NB4 (cell line): ENCODE results near the gene DIAPH3.

Experiments
- MYC ChIP-seq: IDR thresholded peaks from 2 replicates; pipeline ENCODE4 v1.6.1; 2011; ENCODE audit warnings: low read depth, low read length
- TF ChIP-seq, protein P1 (sequence below): IDR thresholded peaks from one replicate; pipeline ENCODE4 v1.5.1; 2012; ENCODE audit warnings: low read depth, low read length

DNA sequence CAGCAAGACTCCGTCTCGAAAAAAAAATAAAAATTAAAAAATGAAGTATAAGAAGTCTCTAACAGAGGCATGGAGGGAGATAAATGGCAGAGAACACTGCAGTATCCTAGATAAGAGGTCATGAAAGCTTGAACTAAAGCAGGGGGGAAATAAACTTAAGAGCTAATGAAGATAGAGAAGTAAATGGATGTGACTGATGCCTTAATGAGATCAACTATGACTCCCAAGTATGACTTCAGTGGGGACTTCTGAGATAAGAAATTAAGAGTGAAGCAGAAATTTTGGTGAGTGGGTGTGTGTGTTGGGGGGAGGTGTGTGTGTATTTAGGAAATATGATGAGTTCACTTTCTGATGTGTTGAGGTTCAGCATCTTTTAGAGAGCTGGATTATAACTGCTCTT, 55.1 kb downstream of the DIAPH3 start:
- TF ChIP-seq, protein P1, sequence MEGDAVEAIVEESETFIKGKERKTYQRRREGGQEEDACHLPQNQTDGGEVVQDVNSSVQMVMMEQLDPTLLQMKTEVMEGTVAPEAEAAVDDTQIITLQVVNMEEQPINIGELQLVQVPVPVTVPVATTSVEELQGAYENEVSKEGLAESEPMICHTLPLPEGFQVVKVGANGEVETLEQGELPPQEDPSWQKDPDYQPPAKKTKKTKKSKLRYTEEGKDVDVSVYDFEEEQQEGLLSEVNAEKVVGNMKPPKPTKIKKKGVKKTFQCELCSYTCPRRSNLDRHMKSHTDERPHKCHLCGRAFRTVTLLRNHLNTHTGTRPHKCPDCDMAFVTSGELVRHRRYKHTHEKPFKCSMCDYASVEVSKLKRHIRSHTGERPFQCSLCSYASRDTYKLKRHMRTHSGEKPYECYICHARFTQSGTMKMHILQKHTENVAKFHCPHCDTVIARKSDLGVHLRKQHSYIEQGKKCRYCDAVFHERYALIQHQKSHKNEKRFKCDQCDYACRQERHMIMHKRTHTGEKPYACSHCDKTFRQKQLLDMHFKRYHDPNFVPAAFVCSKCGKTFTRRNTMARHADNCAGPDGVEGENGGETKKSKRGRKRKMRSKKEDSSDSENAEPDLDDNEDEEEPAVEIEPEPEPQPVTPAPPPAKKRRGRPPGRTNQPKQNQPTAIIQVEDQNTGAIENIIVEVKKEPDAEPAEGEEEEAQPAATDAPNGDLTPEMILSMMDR, result no peak
- no peak for TF ChIP-seq MYC
